IMR-90 (cell line): Measurements from ENCODE around the gene GIMAP8. TPM values are rescaled to one million over a fixed set of nuclear protein-coding genes. Genes with fewer than 3 reads are reported as not detected.
A peak's percentile ranks its signal among the peaks of the same experiment; 100 is the strongest.

Experiments
- ATAC-seq: fragments of 200-7000 bp; cut with Tn5 transposase; 2 replicates; pipeline ENCODE4 v1.9.1; 2020; ENCODE audit warnings: low read depth, mild to moderate bottlenecking, moderate library complexity
- BruUV-seq: library from RNA; stranded (reverse); fragments of 400-500 nt; replicated peaks from 2 replicates; lab custom pipeline; 2021; lab: Mats Ljungman, UMichigan
- CTCF ChIA-PET: fragments of 300-600 bp; formaldehyde crosslinking; extraction: SDS; loops from one replicate; lab custom pipeline; 2021; ENCODE audit warnings: antibody characterized with exemption; lab: Yijun Ruan, JAX
- POLR2A ChIA-PET: fragments of 300-600 bp; sonication (Branson Sonifier 250); formaldehyde crosslinking; loops from one replicate; lab custom pipeline; 2022; ENCODE audit warnings: antibody characterized with exemption; ENCODE audit not compliant: unreplicated experiment; lab: Charles Lee
- DNase-seq: peaks from one replicate; pipeline ENCODE4 v3.0.0; 2013
- H2AFZ ChIP-seq: replicated peaks from 2 replicates; pipeline ENCODE3; 2013; ENCODE audit warnings: low read length, mild to moderate bottlenecking; ENCODE audit not compliant: poor library complexity
- H2AK5ac ChIP-seq: 2 replicates; pipeline ENCODE4 v1.6.1; 2013; ENCODE audit warnings: low read depth, low read length, inconsistent platforms
- H2AK9ac ChIP-seq: replicated peaks from 2 replicates; pipeline ENCODE3; 2013; ENCODE audit warnings: mild to moderate bottlenecking, low read depth, low read length, moderate library complexity; ENCODE audit not compliant: poor library complexity
- H2BK120ac ChIP-seq: 2 replicates; pipeline ENCODE4 v1.6.1; 2013; ENCODE audit warnings: low read depth, low read length, inconsistent platforms
- H2BK15ac ChIP-seq: 3 replicates; pipeline ENCODE4 v1.6.1; 2013; ENCODE audit warnings: low read depth, low read length, inconsistent platforms
- H2BK20ac ChIP-seq: 2 replicates; pipeline ENCODE4 v1.6.1; 2013; ENCODE audit warnings: low read depth, mild to moderate bottlenecking, inconsistent platforms, low read length, moderate library complexity
- H2BK5ac ChIP-seq: 2 replicates; pipeline ENCODE4 v1.6.1; 2013; ENCODE audit warnings: mild to moderate bottlenecking, low read depth, low read length, inconsistent platforms; ENCODE audit not compliant: poor library complexity, severe bottlenecking
- H3K14ac ChIP-seq: replicated peaks from 2 replicates; pipeline ENCODE4 v1.6.1; 2013; ENCODE audit warnings: low read depth, low read length, inconsistent platforms
- H3K18ac ChIP-seq: 2 replicates; pipeline ENCODE4 v1.6.1; 2013; ENCODE audit warnings: low read depth, low read length, control low read depth
- H3K23ac ChIP-seq: 2 replicates; pipeline ENCODE4 v1.6.1; 2013; ENCODE audit warnings: low read depth, low read length, inconsistent platforms
- H3K27ac ChIP-seq: 2 replicates; pipeline ENCODE4 v1.5.1; 2013; ENCODE audit warnings: mild to moderate bottlenecking, control low read depth, low read length; ENCODE audit not compliant: insufficient read depth
- H3K27me3 ChIP-seq: 2 replicates; pipeline ENCODE4 v1.6.1; 2013; ENCODE audit warnings: low read length; ENCODE audit not compliant: control insufficient read depth, insufficient read depth
- H3K36me3 ChIP-seq: 2 replicates; pipeline ENCODE4 v1.6.1; 2013; ENCODE audit warnings: low read length, mixed read lengths; ENCODE audit not compliant: control insufficient read depth, insufficient read depth
- H3K4ac ChIP-seq: 2 replicates; pipeline ENCODE4 v1.6.1; 2013; ENCODE audit warnings: low read depth, low read length, inconsistent platforms
- H3K4me1 ChIP-seq: 2 replicates; pipeline ENCODE4 v1.6.1; 2013; ENCODE audit warnings: low read length, mixed read lengths; ENCODE audit not compliant: control insufficient read depth, insufficient read depth
- H3K4me2 ChIP-seq: 2 replicates; pipeline ENCODE4 v1.6.1; 2013; ENCODE audit warnings: low read depth, mild to moderate bottlenecking, control low read depth, low read length, moderate library complexity
- H3K4me3 ChIP-seq: 2 replicates; pipeline ENCODE4 v1.5.1; 2013; ENCODE audit warnings: low read depth, mild to moderate bottlenecking, control low read depth, low read length, moderate library complexity; ENCODE audit not compliant: insufficient read depth
- H3K56ac ChIP-seq: 2 replicates; pipeline ENCODE4 v1.6.1; 2013; ENCODE audit warnings: low read length, inconsistent platforms; ENCODE audit not compliant: insufficient read depth; ENCODE audit errors: extremely low read depth
- H3K79me1 ChIP-seq, 2 experiments: 2 replicates each; pipeline ENCODE4 v1.6.1; 2013; ENCODE audit warnings: low read length in 2 of 2, inconsistent platforms in 1 of 2, low read depth in 1 of 2
- H3K9ac ChIP-seq: 2 replicates; pipeline ENCODE4 v1.6.1; 2013; ENCODE audit warnings: low read depth, low read length, control low read depth
- H3K9me1 ChIP-seq: 2 replicates; pipeline ENCODE4 v1.6.1; 2013; ENCODE audit warnings: low read length, inconsistent platforms; ENCODE audit not compliant: insufficient read depth
- H3K9me3 ChIP-seq: 2 replicates; pipeline ENCODE4 v1.6.1; 2013; ENCODE audit warnings: low read length; ENCODE audit not compliant: control insufficient read depth, insufficient read depth
- H4K20me1 ChIP-seq: 2 replicates; pipeline ENCODE4 v1.6.1; 2013; ENCODE audit warnings: low read length, inconsistent platforms; ENCODE audit not compliant: insufficient read depth
- H4K5ac ChIP-seq: 2 replicates; pipeline ENCODE4 v1.6.1; 2013; ENCODE audit warnings: mild to moderate bottlenecking, low read depth, low read length, control low read depth
- H4K8ac ChIP-seq, 2 experiments: 2 replicates each; pipeline ENCODE4 v1.6.1; 2013; ENCODE audit warnings: low read depth in 2 of 2, low read length in 2 of 2, control low read depth in 1 of 2, inconsistent platforms in 1 of 2
- H4K91ac ChIP-seq: 2 replicates; pipeline ENCODE4 v1.6.1; 2013; ENCODE audit warnings: low read depth, low read length, inconsistent platforms; ENCODE audit not compliant: insufficient read depth
- BHLHE40 ChIP-seq: fragments of 150-350 bp; IDR thresholded peaks from 2 replicates; pipeline ENCODE4 v1.6.1; 2016; ENCODE audit warnings: mild to moderate bottlenecking, low read depth, low read length
- CEBPB ChIP-seq: IDR thresholded peaks from 2 replicates; pipeline ENCODE4 v1.6.1; 2012; ENCODE audit warnings: low read depth, low read length, improper control_type of control experiment
- CHD1 ChIP-seq: IDR thresholded peaks from 2 replicates; pipeline ENCODE4 v1.6.1; 2012; ENCODE audit warnings: low read depth, low read length, improper control_type of control experiment
- FOS ChIP-seq: fragments of 150-350 bp; IDR thresholded peaks from 2 replicates; pipeline ENCODE4 v1.6.1; 2016; ENCODE audit warnings: low read depth, low read length
- MAFK ChIP-seq: IDR thresholded peaks from 2 replicates; pipeline ENCODE4 v1.6.1; 2012; ENCODE audit warnings: low read depth, low read length, improper control_type of control experiment
- MAZ ChIP-seq: IDR thresholded peaks from 2 replicates; pipeline ENCODE4 v1.6.1; 2012; ENCODE audit warnings: low read depth, mild to moderate bottlenecking, low read length, improper control_type of control experiment, moderate library complexity, borderline replicate concordance
- NFE2L2 ChIP-seq: fragments of 150-350 bp; IDR thresholded peaks from 2 replicates; pipeline ENCODE4 v1.6.1; 2016; ENCODE audit warnings: low read depth, mild to moderate bottlenecking, low read length
- POLR2A ChIP-seq: IDR thresholded peaks from 2 replicates; pipeline ENCODE4 v1.6.1; 2012; ENCODE audit warnings: mild to moderate bottlenecking, low read depth, low read length
- RAD21 ChIP-seq: IDR thresholded peaks from 2 replicates; pipeline ENCODE4 v1.6.1; 2012; ENCODE audit warnings: low read length, improper control_type of control experiment
- RCOR1 ChIP-seq: IDR thresholded peaks from 2 replicates; pipeline ENCODE4 v1.6.1; 2012; ENCODE audit warnings: mild to moderate bottlenecking, low read length, improper control_type of control experiment; ENCODE audit not compliant: insufficient replicate concordance
- RFX5 ChIP-seq: IDR thresholded peaks from 2 replicates; pipeline ENCODE4 v1.8.0; 2012; ENCODE audit warnings: low read depth, mild to moderate bottlenecking, low read length, moderate library complexity
- SMC3 ChIP-seq: fragments of 150-350 bp; IDR thresholded peaks from 2 replicates; pipeline ENCODE4 v1.6.1; 2016; ENCODE audit warnings: low read depth, mild to moderate bottlenecking, antibody characterized with exemption, low read length, moderate library complexity
- WGBS, 2 experiments: methylation state at CpG; one replicate each; pipeline versions ENCODE4 v1.1.5 to v1.1.7; 2013; ENCODE audit warnings: missing lambda C conversion rate in 2 of 2; ENCODE audit not compliant: insufficient read length in 1 of 2; ENCODE audit errors: extremely low coverage in 2 of 2; 5-methylcytosine and 5-hydroxymethylcytosine counted together
- dilution Hi-C: fragments of 300-500 bp; cut with HindIII; formaldehyde crosslinking; loops from one replicate; pipeline ENCODE4 v1.14.3; 2018; ENCODE audit warnings: low sequenced_read_pairs; ENCODE audit not compliant: unreplicated experiment
- in situ Hi-C: fragments of 300-500 bp; cut with MboI; formaldehyde crosslinking; loops from 3 replicates; pipeline ENCODE4 v1.14.3; 2019; ENCODE audit warnings: low sequenced_read_pairs, inconsistent platforms, mixed read lengths
- intact Hi-C: fragments of 100-400 bp; cut with micrococcal nuclease; formaldehyde crosslinking; loops from 2 replicates; pipeline ENCODE4 v1.10.0; 2022
- polyA plus RNA-seq, 3 experiments: library from polyadenylated mRNA; depleted of rRNA; stranded (reverse); fragments of >200 nt; gene quantifications; 2 replicates each; pipeline ENCODE4 v1.2.3, GENCODE V29; 2012; ENCODE audit warnings: low replicate concordance in 1 of 3
- total RNA-seq: library from RNA; depleted of rRNA; stranded (reverse); fragments of >200 nt; gene quantifications from 2 replicates; pipeline ENCODE4 v1.2.3, GENCODE V29; 2012
- TF ChIP-seq, protein P1 (sequence below): fragments of 150-350 bp; IDR thresholded peaks from 2 replicates; pipeline ENCODE4 v1.6.1; 2016; ENCODE audit warnings: low read depth, mild to moderate bottlenecking, low read length, moderate library complexity, borderline replicate concordance
- TF ChIP-seq, protein P2 (sequence below): fragments of 150-350 bp; IDR thresholded peaks from 2 replicates; pipeline ENCODE4 v1.6.1; 2017; ENCODE audit warnings: mild to moderate bottlenecking, antibody characterized with exemption, low read length, low read depth
- TF ChIP-seq, protein P3 (sequence below): conservative IDR thresholded peaks from 2 replicates; pipeline ENCODE4 v1.5.1; 2012; ENCODE audit warnings: mild to moderate bottlenecking, low read depth, low read length, improper control_type of control experiment

Gene GIMAP8
- total and polyA plus RNA-seq, 2 of the 4 experiments (the other 2 are of a cell fraction): not detected

DNA sequence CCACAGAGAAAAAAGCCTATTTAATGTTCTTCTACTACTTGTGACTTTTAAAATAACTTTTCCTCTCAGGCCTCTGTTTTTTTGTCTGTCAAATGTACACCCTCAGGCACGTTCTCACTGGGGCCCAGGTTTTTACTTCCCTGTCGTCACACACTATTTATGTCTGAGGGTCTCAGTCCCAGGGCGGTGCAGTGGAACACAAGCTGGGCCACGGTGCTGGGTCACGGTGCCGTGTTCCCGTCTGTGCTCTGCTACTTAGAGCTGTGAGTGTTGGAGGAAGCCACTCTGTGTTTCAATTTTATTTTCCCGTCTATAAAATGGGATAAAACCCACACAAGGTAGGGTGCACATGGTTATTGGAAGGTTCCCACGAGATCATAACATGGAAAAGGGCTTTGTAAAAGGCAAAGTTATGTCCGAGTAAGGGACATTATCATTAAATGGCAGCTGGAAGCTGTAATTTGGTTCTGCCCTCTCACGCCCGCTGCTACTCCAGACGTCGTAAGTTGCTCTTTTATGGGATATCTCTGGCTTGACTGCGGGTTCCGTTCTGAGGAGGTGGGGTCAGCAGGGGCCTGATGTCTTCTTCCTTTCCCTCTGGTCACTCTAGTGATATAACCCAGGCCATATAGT is 46.1 kb upstream of the GIMAP8 start:
- Histone ChIP-seq H3K4me3 (peak overlapping the region; percentile 61), H3K18ac (peak overlapping the region; percentile 22), H2BK20ac (no peak overlapping the region), H4K91ac (peak overlapping the region; percentile 62), H3K56ac (peak overlapping the region; percentile 57; the same call in 1 of the 2 replicates), H3K79me1 (peaks cover 0 to 27% of the 10 kb centered on the region in 2 experiments; a peak in 3 of 4 replicates), H3K36me3 (no peaks in the 10 kb centered on the region), H2AK5ac (peak overlapping the region; percentile 91), H3K23ac (peak overlapping the region; percentile 21; the same call in 1 of the 2 replicates), H3K27me3 (no peaks in the 10 kb centered on the region), H3K27ac (peak overlapping the region; percentile 79), H2BK120ac (no peak overlapping the region), H2AK9ac (peak overlapping the region; percentile 86), H3K9me3 (no peaks in the 10 kb centered on the region), H2BK15ac (peak overlapping the region; percentile 15; the same call in 1 of the 3 replicates), H4K8ac (peak overlapping the region; percentile 95 to 96), H4K5ac (peak overlapping the region; percentile 76), H3K9me1 (peaks cover 20% of the 10 kb centered on the region), H3K4me1 (peaks cover 25% of the 10 kb centered on the region), H3K14ac (peak overlapping the region; percentile 78), H3K4me2 (peak overlapping the region; percentile 92), H2AFZ (peak overlapping the region; percentile 94), H4K20me1 (no peaks in the 10 kb centered on the region), H3K4ac (peak overlapping the region; percentile 87), H2BK5ac (peak overlapping the region; percentile 36), H3K9ac (peak overlapping the region; percentile 81)
- no TSS peak for BruUV-seq
- ATAC-seq (no peak), DNase-seq (no peak)
- intact Hi-C loops (no loop called here), in situ Hi-C loops (loop anchor here (25.0 kb wide), 2 partner anchors 542 to 583 kb away; partner anchors contain the start of genes ATP6V0E2, KCNH2 and NOS3), dilution Hi-C loops (no loop called here)
- ChIA-PET POLR2A (no interaction called here), CTCF (interaction anchor here (0.8 kb wide), 1 partner anchor 69 kb away, joined by 3 read pairs; no protein-coding TSS in a partner anchor)
- WGBS, 2 experiments: 60% methylated on average over 1 of the region's 16 CpGs; no CpG with 5 or more reads in 1 of the 2 experiments
- TF ChIP-seq FOS (no peak), BHLHE40 (no peak), SMC3 (no peak), CEBPB (no peak), RCOR1 (no peak), MAFK (no peak), CHD1 (no peak), RAD21 (no peak), MAZ (no peak), NFE2L2 (no peak), POLR2A (no peak), RFX5 (no peak)
- TF ChIP-seq, protein P1, sequence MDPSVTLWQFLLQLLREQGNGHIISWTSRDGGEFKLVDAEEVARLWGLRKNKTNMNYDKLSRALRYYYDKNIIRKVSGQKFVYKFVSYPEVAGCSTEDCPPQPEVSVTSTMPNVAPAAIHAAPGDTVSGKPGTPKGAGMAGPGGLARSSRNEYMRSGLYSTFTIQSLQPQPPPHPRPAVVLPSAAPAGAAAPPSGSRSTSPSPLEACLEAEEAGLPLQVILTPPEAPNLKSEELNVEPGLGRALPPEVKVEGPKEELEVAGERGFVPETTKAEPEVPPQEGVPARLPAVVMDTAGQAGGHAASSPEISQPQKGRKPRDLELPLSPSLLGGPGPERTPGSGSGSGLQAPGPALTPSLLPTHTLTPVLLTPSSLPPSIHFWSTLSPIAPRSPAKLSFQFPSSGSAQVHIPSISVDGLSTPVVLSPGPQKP: no peak
- TF ChIP-seq, protein P2, sequence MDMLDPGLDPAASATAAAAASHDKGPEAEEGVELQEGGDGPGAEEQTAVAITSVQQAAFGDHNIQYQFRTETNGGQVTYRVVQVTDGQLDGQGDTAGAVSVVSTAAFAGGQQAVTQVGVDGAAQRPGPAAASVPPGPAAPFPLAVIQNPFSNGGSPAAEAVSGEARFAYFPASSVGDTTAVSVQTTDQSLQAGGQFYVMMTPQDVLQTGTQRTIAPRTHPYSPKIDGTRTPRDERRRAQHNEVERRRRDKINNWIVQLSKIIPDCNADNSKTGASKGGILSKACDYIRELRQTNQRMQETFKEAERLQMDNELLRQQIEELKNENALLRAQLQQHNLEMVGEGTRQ: no peak
- TF ChIP-seq, protein P3, sequence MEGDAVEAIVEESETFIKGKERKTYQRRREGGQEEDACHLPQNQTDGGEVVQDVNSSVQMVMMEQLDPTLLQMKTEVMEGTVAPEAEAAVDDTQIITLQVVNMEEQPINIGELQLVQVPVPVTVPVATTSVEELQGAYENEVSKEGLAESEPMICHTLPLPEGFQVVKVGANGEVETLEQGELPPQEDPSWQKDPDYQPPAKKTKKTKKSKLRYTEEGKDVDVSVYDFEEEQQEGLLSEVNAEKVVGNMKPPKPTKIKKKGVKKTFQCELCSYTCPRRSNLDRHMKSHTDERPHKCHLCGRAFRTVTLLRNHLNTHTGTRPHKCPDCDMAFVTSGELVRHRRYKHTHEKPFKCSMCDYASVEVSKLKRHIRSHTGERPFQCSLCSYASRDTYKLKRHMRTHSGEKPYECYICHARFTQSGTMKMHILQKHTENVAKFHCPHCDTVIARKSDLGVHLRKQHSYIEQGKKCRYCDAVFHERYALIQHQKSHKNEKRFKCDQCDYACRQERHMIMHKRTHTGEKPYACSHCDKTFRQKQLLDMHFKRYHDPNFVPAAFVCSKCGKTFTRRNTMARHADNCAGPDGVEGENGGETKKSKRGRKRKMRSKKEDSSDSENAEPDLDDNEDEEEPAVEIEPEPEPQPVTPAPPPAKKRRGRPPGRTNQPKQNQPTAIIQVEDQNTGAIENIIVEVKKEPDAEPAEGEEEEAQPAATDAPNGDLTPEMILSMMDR: no peak
